NT2/D1 (cell line): Measurements from ENCODE around the gene RNF214.

Experiments
- DNase-seq: peaks from one replicate; pipeline ENCODE4 v3.0.0-alpha.2; 2011; ENCODE audit warnings: low read depth, low spot score
- H3K27me3 ChIP-seq: 2 replicates; pipeline ENCODE4 v1.6.0; 2011; ENCODE audit warnings: mild to moderate bottlenecking; ENCODE audit not compliant: insufficient read length, insufficient read depth
- H3K36me3 ChIP-seq: 2 replicates; pipeline ENCODE4 v1.6.1; 2011; ENCODE audit warnings: mild to moderate bottlenecking, low read length, mixed read lengths; ENCODE audit not compliant: insufficient read depth, insufficient read length
- H3K4me1 ChIP-seq: 2 replicates; pipeline ENCODE4 v1.5.1; 2011; ENCODE audit not compliant: insufficient read depth, insufficient read length
- H3K4me3 ChIP-seq: 2 replicates; pipeline ENCODE4 v1.5.1; 2011; ENCODE audit warnings: low read depth; ENCODE audit not compliant: insufficient read length
- H3K9ac ChIP-seq: 2 replicates; pipeline ENCODE4 v1.6.0; 2011; ENCODE audit warnings: low read depth; ENCODE audit not compliant: insufficient read length
- H3K9me3 ChIP-seq: 2 replicates; pipeline ENCODE4 v1.5.1; 2011; ENCODE audit warnings: mild to moderate bottlenecking, low read length; ENCODE audit not compliant: insufficient read depth
- SUZ12 ChIP-seq: IDR thresholded peaks from 2 replicates; pipeline ENCODE4 v1.6.1; 2011; ENCODE audit not compliant: insufficient read length, insufficient read depth; ENCODE audit errors: extremely low read depth
- YY1 ChIP-seq: IDR thresholded peaks from 2 replicates; pipeline ENCODE4 v1.6.1; 2011; ENCODE audit not compliant: insufficient read length, insufficient read depth
- ZNF274 ChIP-seq: IDR thresholded peaks from 2 replicates; pipeline ENCODE4 v1.6.1; 2011; ENCODE audit warnings: mild to moderate bottlenecking, low read depth, low read length

Gene RNF214

GRCh38 chr11:117282956-117283355, 50.5 kb downstream of the RNF214 start:
- no peak for DNase-seq
- peaks cover 55% of the 10 kb centered on the region for H3K36me3 ChIP-seq

GRCh38 chr11:117284053-117284452, 51.6 kb downstream of the RNF214 start:
- TF ChIP-seq ZNF274 = no peak
- TF ChIP-seq SUZ12 = no peak
- TF ChIP-seq YY1 = no peak
- no peak overlapping the region for H3K9ac ChIP-seq
- no peaks in the 10 kb centered on the region for H3K9me3 ChIP-seq
- no peaks in the 10 kb centered on the region for H3K4me1 ChIP-seq
- H3K4me3 ChIP-seq = no peak overlapping the region
- H3K27me3 ChIP-seq = no peaks in the 10 kb centered on the region
- DNase-seq = no peak
- H3K36me3 ChIP-seq = peaks cover 65% of the 10 kb centered on the region

More at GRCh38 chr11:117282956-117283355, 50.5 kb downstream of the RNF214 start:
- Histone ChIP-seq H3K27me3 (no peaks in the 10 kb centered on the region), H3K4me3 (no peak overlapping the region), H3K4me1 (no peaks in the 10 kb centered on the region), H3K9ac (no peak overlapping the region), H3K9me3 (no peaks in the 10 kb centered on the region)
- TF ChIP-seq YY1 = no peak

- Histone ChIP-seq H3K4me1 (no peaks in the 10 kb centered on the region), H3K27me3 (no peaks in the 10 kb centered on the region), H3K9ac (no peak overlapping the region), H3K4me3 (no peak overlapping the region), H3K36me3 (peaks cover 85% of the 10 kb centered on the region), H3K9me3 (no peaks in the 10 kb centered on the region)
- DNase-seq = no peak
- TF ChIP-seq YY1 (no peak), ZNF274 (no peak), SUZ12 (no peak)
Measured at GRCh38 chr11:117286588-117286987, 54.1 kb downstream of the RNF214 start.

- no peak overlapping the region for H3K4me3 ChIP-seq
- peaks cover 78% of the 10 kb centered on the region for H3K36me3 ChIP-seq
- no peaks in the 10 kb centered on the region for H3K9me3 ChIP-seq
- no peaks in the 10 kb centered on the region for H3K27me3 ChIP-seq
- no peaks in the 10 kb centered on the region for H3K4me1 ChIP-seq
- TF ChIP-seq YY1 = no peak
- TF ChIP-seq SUZ12 = no peak
- no peak for TF ChIP-seq ZNF274
- DNase-seq = no peak
- no peak overlapping the region for H3K9ac ChIP-seq
Measured at GRCh38 chr11:117287668-117288067, 55.2 kb downstream of the RNF214 start.

GRCh38 chr11:117289795-117290194, 57.3 kb downstream of the RNF214 start:
- H3K9ac ChIP-seq = no peak overlapping the region
- no peaks in the 10 kb centered on the region for H3K27me3 ChIP-seq
- TF ChIP-seq YY1 = no peak
- no peak for TF ChIP-seq ZNF274
- no peak for TF ChIP-seq SUZ12
- peaks cover 76% of the 10 kb centered on the region for H3K36me3 ChIP-seq
- H3K4me3 ChIP-seq = no peak overlapping the region
- no peak for DNase-seq
- no peaks in the 10 kb centered on the region for H3K4me1 ChIP-seq
- H3K9me3 ChIP-seq = no peaks in the 10 kb centered on the region

GRCh38 chr11:117290809-117291396, 58.4 kb downstream of the RNF214 start, which contains the start of gene BACE1-AS:
Gene BACE1-AS (plus strand): TSS chr11:117291346.
- peaks cover 68% of the 10 kb centered on the region for H3K36me3 ChIP-seq
- H3K9ac ChIP-seq = no peak within 1 kb of the TSS
- no peak for TF ChIP-seq YY1
- TF ChIP-seq ZNF274 = no peak
- TF ChIP-seq SUZ12 = no peak

GRCh38 chr11:117292616-117293015, 60.1 kb downstream of the RNF214 start:
- Histone ChIP-seq H3K9ac (no peak overlapping the region), H3K27me3 (no peaks in the 10 kb centered on the region)
- TF ChIP-seq YY1 (no peak), ZNF274 (no peak), SUZ12 (no peak)

More at GRCh38 chr11:117290809-117291396, 58.4 kb downstream of the RNF214 start, which contains the start of gene BACE1-AS:
- H3K4me3 ChIP-seq = no peak within 1 kb of the TSS
- H3K9me3 ChIP-seq = no peaks in the 10 kb centered on the region
- H3K4me1 ChIP-seq = peaks cover 2% of the 10 kb centered on the region
- H3K27me3 ChIP-seq = no peaks in the 10 kb centered on the region
- no peak for DNase-seq

More at GRCh38 chr11:117292616-117293015, 60.1 kb downstream of the RNF214 start:
- no peak for DNase-seq
- Histone ChIP-seq H3K4me3 (no peak overlapping the region), H3K9me3 (no peaks in the 10 kb centered on the region), H3K36me3 (peaks cover 59% of the 10 kb centered on the region), H3K4me1 (peaks cover 2% of the 10 kb centered on the region)
